ENCODE measurements around the gene GZF1.
"Not testable (repeated sequence)": the region's sequence is repeated elsewhere in the genome, so short reads cannot be mapped to it uniquely, and the experiment has no call there.

GZF1 gene

GRCh38 chr20:23341073-23341472 lies 20.9 kb upstream of the GZF1 start:
- DNase-seq, result no peak
- in situ Hi-C loops (cut with MboI; ENCODE audit: low pct_unique_long_range_greater_than_20kb, low sequenced_read_pairs), result loop anchor here (25.0 kb wide), 3 partner anchors 129 to 1004 kb away; no protein-coding TSS in a partner anchor

GRCh38 chr20:23343590-23343989 lies 18.4 kb upstream of the GZF1 start:
- in situ Hi-C loops (cut with MboI; ENCODE audit: low pct_unique_long_range_greater_than_20kb, low sequenced_read_pairs), result loop anchor here (25.0 kb wide), 3 partner anchors 131 to 1006 kb away; no protein-coding TSS in a partner anchor
- no peak for DNase-seq

DNA sequence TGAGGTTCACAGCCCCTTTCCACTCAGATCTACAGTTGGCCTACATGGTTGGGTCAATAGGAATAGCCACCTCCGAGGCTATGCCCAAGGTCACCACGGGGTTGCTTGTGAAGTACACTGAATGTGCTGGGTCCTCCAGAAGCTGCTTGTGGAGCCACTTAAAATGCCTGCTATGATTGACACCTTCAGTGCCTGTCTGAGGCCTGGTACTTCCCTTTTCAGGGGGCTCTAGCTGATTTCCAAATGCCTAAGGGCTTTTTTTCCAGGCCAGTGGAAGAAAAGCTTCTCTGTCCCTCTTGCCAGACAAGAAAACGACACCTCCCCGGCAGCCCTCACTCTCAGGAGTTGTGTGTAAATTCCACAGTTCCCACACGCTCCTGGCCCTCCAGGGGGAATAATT lies 17.6 kb upstream of the GZF1 start:
- no peak for DNase-seq
- in situ Hi-C loops (cut with MboI; ENCODE audit: low pct_unique_long_range_greater_than_20kb, low sequenced_read_pairs), result loop anchor here (25.0 kb wide), 3 partner anchors 132 to 1007 kb away; no protein-coding TSS in a partner anchor

- in situ Hi-C loops (cut with MboI; ENCODE audit: low pct_unique_long_range_greater_than_20kb, low sequenced_read_pairs), result loop anchor here (25.0 kb wide), 3 partner anchors 134 to 1009 kb away; no protein-coding TSS in a partner anchor
- DNase-seq, result no peak
Measured at GRCh38 chr20:23346002-23346401, 16.0 kb upstream of the GZF1 start.

GRCh38 chr20:23347791-23348190 lies 14.2 kb upstream of the GZF1 start:
- no peak for DNase-seq
- in situ Hi-C loops (cut with MboI; ENCODE audit: low pct_unique_long_range_greater_than_20kb, low sequenced_read_pairs), result loop anchor here (25.0 kb wide), 3 partner anchors 135 to 1010 kb away; no protein-coding TSS in a partner anchor

GRCh38 chr20:23348510-23348909 lies 13.5 kb upstream of the GZF1 start:
- DNase-seq, result not testable (repeated sequence)
- in situ Hi-C loops (cut with MboI; ENCODE audit: low pct_unique_long_range_greater_than_20kb, low sequenced_read_pairs), result loop anchor here (25.0 kb wide), 3 partner anchors 136 to 1011 kb away; no protein-coding TSS in a partner anchor

GRCh38 chr20:23349338-23350195 lies 12.4 kb upstream of the GZF1 start:
- in situ Hi-C loops (cut with MboI; ENCODE audit: low pct_unique_long_range_greater_than_20kb, low sequenced_read_pairs), result loop anchor here (25.0 kb wide), 3 partner anchors 137 to 1012 kb away; no protein-coding TSS in a partner anchor

DNA sequence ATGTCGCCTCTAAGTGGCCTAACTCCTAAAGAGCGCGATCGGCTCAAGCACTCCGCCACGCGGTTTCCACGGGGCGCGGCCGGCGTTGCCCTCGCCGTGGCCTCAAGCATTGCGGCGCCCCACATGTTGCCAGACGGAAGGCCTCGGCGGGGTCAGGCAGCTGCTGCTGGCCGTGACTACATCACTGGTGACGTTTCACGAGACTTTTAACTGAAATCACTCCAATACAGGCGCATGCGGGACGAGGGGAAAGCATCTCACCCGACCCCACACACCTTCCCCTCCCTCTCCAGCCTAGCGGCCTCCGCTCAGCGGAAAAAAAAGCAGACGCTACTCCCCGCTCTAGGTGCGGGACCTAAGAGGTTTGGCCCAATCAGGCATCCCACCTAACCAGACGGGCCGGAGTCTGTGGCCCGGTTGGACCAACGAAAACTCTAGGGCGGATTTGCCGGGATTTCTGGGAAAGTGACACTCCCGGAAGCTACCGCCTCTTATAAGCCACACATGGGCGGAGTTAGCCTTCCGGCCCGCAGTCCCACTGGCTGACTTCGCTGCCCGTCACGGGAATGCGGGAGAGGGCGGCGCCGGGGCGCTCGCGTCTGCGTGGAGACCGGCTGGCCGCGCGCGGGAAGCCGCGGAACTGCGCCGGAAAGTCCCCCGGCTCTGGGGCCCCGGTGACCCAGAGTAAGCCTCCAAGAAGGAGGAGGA lies 11.6 kb upstream of the GZF1 start, which contains the start of gene NXT1:
TSS of gene NXT1 (plus strand) at position 596 of the 708 bp plus-strand sequence. CDS start 3,251 bp downstream, outside the sequence.
- DNase-seq, result peak; percentile 97
- in situ Hi-C loops (cut with MboI; ENCODE audit: low pct_unique_long_range_greater_than_20kb, low sequenced_read_pairs), result no loop called here

More at GRCh38 chr20:23349338-23350195, 12.4 kb upstream of the GZF1 start:
- no peak for DNase-seq

DNA sequence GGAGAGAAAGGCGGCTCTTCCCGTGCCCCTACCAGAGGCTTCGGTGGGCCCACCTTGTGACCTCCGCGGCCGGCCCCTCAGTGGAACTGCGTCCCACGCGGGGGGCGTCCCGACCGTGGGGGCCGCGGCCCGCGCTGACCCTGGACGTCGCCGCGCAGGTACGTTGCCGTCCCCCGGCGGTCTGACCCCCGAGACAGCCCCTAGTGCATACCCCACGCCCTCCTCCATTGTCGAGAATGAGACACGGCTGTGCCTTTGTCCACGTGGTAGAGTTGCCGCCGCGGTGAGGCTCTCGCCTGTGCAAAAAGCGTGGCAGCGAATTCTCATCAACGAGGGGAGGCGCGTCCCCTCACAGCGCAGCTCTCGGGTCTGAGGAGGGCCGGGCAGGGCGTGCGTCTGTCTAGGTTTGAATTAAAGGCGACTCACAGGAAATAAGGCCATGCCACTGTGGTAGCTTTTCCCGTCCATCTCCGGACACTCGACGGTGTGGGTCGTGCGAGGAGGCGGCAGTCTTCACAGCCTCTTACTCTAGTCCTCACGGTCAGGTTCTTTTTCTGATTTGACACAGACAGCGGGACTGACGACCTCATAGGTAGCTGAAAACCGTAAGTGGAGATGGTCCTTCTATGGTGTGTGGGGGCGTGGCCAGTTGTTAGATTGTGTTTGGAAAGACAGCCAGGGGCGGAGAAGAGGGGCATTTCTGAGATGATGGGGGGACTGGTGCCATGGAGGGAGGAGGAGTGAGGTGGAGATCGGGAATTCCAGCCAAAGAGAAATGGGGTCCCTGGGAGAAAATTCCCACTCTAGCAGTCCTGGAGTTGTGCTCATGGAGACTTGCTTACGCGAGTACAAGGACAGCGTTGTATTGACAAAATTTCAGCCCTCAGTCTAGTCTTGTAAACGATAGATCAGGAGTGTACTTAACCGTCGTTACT lies 10.8 kb upstream of the GZF1 start:
- in situ Hi-C loops (cut with MboI; ENCODE audit: low pct_unique_long_range_greater_than_20kb, low sequenced_read_pairs), result no loop called here
- DNase-seq, result peak; percentile 50

DNA sequence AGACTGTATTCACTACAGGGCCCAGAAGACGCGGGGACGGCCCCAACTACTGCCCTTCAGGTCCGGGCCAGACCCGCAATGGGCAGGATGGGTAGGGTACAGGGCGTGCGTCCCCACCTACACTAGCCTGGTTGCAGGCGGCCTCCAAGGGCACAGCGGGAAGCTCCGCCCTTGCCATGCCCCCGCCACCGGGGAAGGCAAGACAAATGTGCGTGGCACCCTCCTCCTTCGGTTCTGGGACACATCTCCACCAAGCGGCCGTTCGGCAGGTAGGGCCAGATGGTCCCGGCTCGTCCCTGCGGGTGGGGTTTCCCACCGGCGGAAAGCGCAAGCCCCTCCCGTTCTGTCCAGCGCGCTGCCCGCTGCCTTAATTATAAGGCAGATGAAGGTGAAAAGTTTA lies 5.8 kb upstream of the GZF1 start:
- no peak for DNase-seq
- in situ Hi-C loops (cut with MboI; ENCODE audit: low pct_unique_long_range_greater_than_20kb, low sequenced_read_pairs), result no loop called here

DNA sequence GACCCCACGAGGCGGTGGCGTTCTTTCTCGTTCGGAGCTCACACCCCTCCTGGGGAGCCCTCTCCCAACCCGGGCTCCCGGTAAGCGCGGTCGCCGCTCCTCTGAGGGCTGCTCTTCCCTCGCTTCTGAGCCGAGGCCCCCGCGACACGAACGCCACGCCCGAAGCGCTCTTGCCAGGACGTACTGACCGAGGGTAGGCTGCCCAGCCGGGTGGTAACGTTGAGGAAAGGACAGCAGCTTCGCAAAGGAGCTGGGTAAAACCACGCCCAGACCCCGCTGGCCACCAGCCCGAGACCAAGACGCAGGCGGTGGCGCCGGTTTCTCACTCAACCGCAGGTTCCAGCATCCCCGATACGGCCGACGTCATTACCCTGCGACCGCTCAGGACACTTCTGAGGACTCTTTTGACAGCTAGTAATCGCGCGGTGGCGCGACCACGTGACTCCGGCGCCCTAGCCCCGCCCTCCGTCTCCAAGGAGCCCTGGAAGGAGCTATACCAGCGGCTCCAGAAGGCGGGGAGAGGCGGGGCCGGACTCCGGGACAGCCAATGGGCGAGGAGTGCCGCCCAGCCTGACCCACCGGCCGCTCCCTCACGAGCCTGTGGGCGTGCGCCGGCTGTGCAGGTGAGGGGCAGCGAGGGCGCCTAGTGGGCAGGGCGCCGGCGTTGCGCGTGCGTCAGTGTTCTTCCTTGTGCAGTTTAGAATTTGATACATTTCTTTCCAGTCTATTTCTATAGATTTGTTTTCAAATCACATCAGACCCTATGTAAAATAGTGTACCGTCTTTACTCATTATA lies 4.0 kb upstream of the GZF1 start:
- in situ Hi-C loops (cut with MboI; ENCODE audit: low pct_unique_long_range_greater_than_20kb, low sequenced_read_pairs), result no loop called here
- DNase-seq, result peak; percentile 99

DNA sequence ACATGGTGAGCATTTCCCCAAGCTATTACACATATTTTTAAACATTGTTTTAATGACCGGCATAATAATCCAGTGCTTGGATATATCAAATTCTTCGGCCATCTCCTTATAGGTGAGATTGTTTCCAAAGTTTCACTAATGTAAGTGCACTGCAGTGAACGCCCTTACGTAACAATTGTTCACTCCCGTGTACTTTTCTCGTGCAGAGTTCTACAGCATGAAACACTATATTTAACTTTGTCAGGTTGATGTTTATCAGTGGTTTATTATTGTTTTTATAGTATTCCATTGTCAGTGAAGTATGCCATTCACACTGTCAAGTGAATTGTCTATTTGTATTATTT lies 3.4 kb upstream of the GZF1 start:
- DNase-seq, result no peak
- in situ Hi-C loops (cut with MboI; ENCODE audit: low pct_unique_long_range_greater_than_20kb, low sequenced_read_pairs), result no loop called here

GRCh38 chr20:23358923-23359593 lies 2.9 kb upstream of the GZF1 start:
- DNase-seq, result no peak
- in situ Hi-C loops (cut with MboI; ENCODE audit: low pct_unique_long_range_greater_than_20kb, low sequenced_read_pairs), result no loop called here

GRCh38 chr20:23360531-23360930 lies 1.5 kb upstream of the GZF1 start:
- in situ Hi-C loops (cut with MboI; ENCODE audit: low pct_unique_long_range_greater_than_20kb, low sequenced_read_pairs), result no loop called here

DNA sequence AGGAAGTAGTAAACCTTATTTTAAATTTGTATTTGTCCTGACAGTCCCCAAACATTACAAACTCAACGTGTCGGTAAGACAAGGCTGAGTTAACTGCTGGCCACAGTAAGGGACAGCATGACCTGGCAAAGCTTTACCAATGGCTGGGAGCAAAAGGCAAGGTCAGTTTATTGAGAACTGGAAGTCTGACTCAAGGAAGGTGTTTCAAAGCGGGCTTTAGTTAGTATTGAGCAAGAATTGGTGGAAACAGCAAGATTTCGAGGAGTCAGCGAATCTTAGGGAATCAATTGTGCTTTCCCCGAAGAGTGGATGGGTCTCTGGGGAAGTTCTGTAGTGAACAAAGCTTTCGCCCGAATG lies 885 bp upstream of the GZF1 start:
- no peak for DNase-seq
- in situ Hi-C loops (cut with MboI; ENCODE audit: low pct_unique_long_range_greater_than_20kb, low sequenced_read_pairs), result no loop called here

More at GRCh38 chr20:23360531-23360930, 1.5 kb upstream of the GZF1 start:
- no peak for DNase-seq

DNA sequence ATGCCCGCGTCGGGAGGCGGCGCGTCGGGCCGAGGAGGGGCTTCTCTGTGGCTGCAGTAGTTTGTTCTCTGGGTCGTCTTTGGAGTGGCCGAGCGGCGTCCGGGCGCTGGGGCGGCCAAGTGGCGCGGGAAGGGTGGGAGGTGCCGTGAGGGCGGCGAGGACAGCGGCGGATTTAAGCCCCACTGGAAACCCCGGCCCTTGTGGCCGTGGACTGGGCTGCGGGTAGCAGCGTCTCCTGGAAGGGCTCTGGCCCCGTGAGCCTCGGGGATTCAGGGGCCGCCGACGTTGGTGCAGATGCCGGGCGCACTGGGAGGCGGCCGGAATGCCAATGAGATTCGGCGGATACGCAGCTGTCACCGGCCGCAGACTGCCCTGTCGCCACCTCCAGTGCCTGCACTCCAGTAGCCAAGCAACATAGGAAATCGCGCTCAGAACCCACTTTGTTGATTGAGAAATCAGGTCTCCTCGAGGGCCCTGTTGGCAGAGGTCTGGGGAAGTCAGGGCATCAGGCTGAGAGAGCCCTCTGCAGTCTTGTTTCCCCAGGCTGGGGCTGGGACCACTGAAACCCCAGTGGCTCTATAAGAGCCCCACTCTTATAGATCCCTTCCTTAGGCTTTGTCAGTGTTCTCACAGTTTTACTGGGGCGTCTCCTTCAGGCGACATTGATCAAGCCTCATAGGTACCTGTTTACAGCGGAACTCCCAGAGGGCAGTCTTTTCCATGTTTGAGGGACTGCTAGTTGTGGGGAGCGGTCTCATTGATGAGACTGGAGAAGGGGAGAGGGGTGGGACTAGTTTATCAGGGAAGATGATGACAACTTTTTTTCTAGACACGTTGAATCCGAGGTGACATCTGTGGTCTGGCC lies 642 bp downstream of the GZF1 start:
- DNase-seq, result peak; percentile 43
- in situ Hi-C loops (cut with MboI; ENCODE audit: low pct_unique_long_range_greater_than_20kb, low sequenced_read_pairs), result no loop called here

DNA sequence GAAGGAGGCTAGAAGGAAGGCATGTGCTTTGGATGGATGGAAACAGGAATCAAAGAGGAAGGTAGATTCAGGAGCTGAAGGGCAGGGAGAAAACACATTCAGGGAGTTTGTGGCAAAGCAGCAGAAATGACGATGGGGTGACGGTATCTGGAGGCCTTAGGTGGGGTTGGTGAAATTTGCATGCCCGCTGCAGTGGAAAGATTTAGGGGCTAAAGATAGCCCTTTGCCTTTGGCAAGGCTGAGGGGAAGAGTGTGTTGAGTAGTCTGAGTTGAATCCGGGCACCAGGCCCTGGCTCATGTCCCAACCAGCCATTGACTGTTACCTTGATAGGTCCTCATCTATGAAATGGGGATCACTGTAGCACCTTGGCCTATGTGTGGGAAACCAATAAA lies 1.3 kb downstream of the GZF1 start:
- in situ Hi-C loops (cut with MboI; ENCODE audit: low pct_unique_long_range_greater_than_20kb, low sequenced_read_pairs), result no loop called here
- DNase-seq, result no peak
